Stimulated activated CD8-positive, alpha-beta memory T cell treated with anti-CD3 and anti-CD28 coated beads, Interleukin-4, amount 100 ng/mL, for 4 hours (primary cell): ENCODE data around the gene KRT82.
"Not testable (repeated sequence)": the region's sequence is repeated elsewhere in the genome, so short reads cannot be mapped to it uniquely, and the experiment has no call there.

Experiments used
- DNase-seq, 2 donors: peaks; one replicate each; pipeline ENCODE4 v3.0.0-alpha.2; 2020; ENCODE audit warnings: low read depth in 2 of 2, low spot score in 1 of 2

Gene KRT82

DNA sequence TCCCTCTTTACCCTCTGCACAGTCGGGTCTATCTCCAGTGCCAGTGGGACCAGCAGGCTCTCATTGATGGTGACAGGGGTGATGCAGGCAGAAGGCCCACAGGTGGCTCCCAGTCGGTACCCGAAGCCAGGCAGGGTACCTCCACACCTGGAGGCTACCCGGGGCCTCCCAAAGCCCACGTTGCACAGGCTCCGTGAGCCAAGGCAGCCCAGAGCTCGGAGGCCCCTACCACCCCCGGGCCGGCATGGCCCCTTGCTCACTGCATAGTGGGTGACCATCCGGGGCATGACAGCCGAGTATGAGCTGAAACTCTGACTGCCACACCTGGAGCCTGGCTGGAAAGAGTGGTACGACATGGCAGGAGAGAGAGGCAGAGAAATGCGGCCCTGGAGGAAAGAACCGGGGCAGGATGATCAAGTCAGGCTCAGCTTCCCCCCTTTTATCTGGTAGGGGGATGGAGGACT, at the start of gene KRT82:
KRT82 (minus strand) TSS at position 414 of the 464 bp plus-strand sequence; CDS start at position 356, 58 bp downstream.
- no peak for DNase-seq

DNA sequence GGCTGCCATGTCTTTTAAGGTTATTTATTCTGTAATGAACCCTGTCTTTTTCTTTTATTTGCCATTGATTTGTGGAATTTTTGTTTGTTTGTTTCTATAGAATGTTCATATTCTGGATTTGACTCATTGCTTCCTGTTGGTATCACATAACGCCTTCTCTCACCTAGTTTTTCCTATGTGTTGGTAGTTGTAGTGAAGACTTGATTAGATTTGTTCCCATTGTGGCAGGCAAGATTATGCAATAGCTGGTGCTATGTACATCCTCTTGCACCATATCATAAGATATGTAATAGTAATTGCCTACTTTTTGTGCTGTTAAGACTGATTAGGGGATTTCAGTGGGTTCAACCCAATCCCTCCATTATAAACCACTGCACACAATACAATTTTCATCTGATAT, 49.7 kb upstream of the KRT82 start:
- no peak for DNase-seq

- no peak for DNase-seq
These were observed 48.5 kb upstream of the KRT82 start for GRCh38 chr12:52454411-52455201.

DNA sequence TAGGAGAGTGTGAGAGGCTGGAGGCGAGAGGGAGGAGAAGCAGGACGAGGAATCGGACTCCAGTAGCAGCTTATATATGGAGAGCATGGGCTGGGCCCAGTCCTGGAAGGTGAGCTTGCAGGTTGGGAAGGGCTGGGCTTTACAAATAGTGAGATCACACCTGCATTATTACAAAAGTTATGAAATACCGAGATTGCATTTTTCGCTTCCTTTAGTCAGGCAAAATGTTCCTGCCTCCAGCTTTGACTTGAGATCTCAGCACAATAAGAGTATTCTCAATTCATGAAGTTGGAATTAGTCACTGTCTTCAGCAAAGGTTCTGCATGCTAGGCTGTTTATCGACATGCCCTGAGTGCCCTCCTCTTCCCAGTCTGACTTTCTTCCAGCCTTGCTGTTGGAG, 46.0 kb upstream of the KRT82 start, which contains the start of gene KRT6B:
KRT6B (minus strand) TSS at position 46 of the 400 bp plus-strand sequence. CDS start 68 bp downstream, outside the sequence.
- DNase-seq: no peak

GRCh38 chr12:52448228-52448627, 42.1 kb upstream of the KRT82 start:
- no peak for DNase-seq

DNA sequence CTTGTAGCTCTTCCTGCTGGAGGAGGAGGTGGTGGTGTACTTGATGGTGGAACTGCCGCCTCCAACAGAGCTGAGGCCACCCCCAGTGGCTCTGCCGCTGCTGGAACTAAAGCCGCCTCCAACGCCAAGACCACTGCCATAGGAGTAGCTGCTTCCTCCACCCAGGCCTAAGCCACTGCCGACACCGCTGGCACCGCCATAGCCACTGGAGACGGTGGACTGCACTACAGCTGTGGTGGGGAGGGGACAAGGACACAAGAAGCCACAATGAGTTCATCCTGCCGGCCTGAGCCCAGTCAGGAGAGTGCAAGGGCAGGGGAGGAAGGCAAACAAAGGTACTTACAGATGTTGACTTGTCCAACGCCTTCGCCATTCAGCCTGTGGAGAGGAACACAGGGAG, 41.1 kb upstream of the KRT82 start:
- not testable (repeated sequence) for DNase-seq

- DNase-seq: no peak
These were observed 40.4 kb upstream of the KRT82 start for GRCh38 chr12:52446367-52447045.

DNA sequence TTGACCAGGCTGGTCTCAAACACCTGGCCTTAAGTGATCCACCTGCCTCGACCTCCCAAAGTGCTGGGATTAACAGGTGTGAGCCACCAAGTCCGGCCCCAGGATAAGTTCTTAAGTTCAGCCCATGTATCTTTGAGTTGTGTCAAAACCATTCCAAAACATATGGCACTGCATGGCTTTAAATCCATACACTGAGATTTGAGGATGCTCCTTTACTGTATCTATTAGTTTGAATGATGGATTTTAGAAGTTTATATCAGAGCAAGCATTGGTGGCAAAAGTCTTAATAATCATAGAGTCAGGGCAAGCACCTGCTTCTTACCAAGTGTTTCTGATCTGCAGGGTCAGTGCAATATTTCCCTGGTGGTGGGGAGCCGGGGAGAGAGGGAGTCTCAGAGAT, 39.7 kb upstream of the KRT82 start:
- DNase-seq: no peak

DNA sequence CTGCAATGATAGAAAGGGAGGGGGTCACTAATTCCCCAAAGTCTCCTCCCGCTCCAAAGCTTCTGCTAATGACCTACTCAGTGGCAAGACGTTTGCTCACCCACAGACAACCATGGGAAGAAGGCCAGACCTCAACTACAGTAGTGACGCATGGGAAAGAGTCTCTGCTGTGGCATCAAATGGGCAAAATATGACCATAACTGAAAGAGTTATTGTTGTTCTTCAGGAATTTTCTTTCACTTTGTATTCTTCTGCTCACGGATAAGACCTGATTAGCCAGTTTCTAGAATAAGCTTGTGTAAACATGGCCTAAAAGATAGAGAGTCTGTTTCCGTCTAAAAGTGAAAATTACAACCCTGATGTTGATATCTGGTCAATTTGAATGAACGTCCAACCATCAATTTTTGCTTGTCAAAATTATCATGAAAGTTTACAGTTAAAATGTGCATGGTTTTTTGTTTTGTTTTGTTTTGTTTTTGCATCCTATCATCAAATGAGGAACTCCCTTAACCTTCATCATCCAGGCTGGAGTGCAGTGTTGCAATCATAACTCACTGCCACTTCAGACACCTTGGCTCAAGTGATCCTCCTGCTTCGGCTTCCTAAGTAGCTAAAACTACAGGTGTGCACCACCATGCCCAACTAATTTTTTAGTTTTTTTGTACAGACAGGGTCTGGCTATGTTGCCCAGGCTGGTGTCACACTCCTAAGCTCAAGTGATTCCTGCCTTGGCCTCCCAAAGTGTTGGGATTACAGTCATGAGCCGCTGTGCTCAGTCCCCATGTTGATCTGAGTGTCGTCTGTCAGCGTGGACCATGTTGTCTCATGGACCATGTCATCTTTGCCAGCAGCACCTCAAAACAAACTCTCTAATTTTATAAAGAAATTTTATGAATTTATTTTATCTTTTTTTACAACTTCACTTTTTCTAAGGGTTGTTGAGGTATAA, 38.8 kb upstream of the KRT82 start:
- DNase-seq: no peak

DNA sequence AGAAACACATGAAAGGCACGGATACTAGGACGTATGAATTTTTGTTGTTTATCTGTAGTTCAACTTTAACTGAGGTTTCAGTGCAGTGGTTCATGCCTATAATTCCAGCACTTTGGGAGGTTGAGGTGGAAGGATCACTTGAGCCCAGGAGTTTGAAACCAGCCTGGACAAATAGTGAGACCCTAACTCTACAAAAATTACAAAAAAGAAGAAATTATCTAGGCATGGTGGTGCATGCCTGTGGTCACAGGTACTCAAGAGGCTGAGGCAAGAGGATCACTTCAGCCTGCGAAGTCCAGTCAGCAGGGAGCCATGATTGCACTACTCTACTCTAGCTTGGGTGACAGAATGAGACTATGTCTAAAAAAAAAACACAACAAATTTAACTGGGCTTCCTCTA, 37.8 kb upstream of the KRT82 start:
- DNase-seq: no peak

- no peak for DNase-seq
These were observed 36.5 kb upstream of the KRT82 start for GRCh38 chr12:52442600-52443061.

- DNase-seq: no peak
These were observed 35.3 kb upstream of the KRT82 start for GRCh38 chr12:52441320-52441911.

DNA sequence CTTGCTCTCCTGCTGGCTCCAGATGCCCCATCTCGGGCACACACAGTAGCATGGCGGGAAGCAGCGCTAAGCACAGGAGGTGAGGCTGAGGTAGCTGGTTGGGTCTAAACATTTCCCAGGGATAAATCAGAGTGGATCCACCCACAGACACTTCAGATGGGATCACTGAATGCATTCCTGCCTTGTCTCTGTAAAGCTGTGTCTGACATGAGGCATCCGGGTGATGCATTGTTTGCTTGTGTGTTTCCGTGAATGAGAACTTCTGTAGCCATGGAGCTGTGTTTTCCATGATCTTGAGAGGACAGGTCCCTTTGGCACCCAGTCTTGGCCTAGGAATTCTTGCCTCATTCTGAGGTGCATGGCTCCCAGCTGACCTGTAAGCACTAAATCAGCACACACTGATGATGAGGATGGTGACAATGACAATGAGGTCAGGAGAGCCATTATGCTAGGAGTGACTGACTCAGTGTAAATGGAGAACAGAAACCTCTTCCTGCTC, 34.7 kb upstream of the KRT82 start:
- DNase-seq: no peak

DNA sequence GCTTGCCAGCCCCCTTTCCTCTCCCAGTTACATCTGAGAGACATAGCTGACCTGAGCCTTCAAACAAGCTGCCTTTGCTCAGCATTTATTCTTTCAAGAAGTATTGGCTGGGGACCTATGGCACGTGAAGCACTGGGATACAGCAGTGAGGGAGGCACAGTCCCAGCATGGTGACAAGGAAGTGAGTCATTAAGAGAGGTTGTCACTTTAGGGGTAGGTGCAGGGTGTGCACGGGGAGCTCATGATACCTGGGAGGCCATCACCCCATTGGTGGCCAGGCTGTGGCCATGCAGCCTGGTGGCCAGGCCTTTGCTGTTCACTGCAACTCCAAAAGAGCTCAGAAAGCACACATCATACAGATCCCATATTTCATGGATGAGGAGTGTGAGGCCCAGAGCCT, 33.7 kb upstream of the KRT82 start:
- DNase-seq: no peak

GRCh38 chr12:52439420-52439819, 33.3 kb upstream of the KRT82 start:
- no peak for DNase-seq

DNA sequence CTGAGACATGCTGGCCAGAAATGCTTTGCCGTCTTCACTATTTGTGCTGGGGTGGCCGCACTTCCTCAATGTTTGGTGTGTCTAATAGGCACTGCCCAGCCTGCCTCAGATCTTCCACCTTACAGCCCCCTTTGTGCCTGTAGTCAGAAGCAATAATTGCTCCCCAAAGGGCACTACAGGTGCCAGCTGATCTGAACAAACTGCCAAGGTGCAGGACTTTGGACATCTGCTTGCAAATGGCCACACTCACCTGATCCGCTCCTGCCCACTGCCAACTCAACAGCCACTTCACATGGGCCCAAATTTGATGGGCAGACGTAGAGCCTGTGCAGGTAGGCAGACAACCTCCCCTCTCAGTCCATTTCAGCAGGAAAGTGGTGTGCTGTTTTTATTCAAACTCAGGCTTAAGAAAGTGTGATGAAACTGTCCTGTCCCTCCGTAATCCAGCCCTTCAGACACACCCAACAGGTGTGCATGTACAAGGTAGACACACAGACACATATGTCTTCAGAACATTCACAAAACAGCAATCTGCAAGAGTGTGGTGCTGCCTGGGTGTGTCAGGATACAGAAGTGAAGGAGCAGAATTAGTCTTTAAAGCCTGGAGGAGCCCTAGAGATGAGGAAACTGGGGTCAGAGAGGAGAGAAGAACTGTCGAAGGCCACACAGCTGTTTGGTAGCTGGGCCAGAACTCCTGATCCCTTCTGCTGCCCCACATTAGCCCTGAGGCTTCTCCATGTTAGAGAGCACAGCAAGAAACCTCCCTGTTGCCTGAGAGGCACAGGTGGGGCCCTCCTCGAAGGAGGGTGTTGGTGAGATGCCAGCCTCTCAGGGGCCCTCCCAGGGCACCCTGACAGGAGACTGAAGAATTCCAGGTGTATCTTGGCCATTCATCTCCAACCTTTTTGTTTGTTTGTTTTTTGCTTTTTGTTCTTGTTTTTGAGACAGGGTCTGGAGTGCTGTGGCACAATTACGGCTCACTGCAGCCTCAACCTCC, 32.5 kb upstream of the KRT82 start:
- DNase-seq: no peak

GRCh38 chr12:52437508-52437907, 31.4 kb upstream of the KRT82 start:
- DNase-seq: no peak

- DNase-seq: no peak
These were observed 30.8 kb upstream of the KRT82 start for GRCh38 chr12:52436828-52437474.
